ENCODE results near the gene FRRS1. TPM values are rescaled to one million over a fixed set of nuclear protein-coding genes. Genes with fewer than 3 reads are reported as not detected.
A peak's percentile ranks its signal among the peaks of the same experiment; 100 is the strongest.

Gene FRRS1
- total and polyA plus RNA-seq, 12 donors: 0.81 to 26.8 (median 16.5) TPM

GRCh38 chr1:99662539-99663080 is 103.8 kb downstream of the FRRS1 start:
- TF ChIP-seq POLR2A (IDR thresholded peaks at IDR 0.05) (peak in 1 of 2 donors; percentile 47), CTCF (IDR thresholded peaks at IDR 0.05) (no peak)
- H3K36me3 ChIP-seq (replicated peaks in 1 of 2): peaks cover 0 to 3% of the 10 kb centered on the region in 2 donors
- H3K4me3 ChIP-seq: no peak overlapping the region
- intact Hi-C loops (cut with DNase I): no loop called here
- 9 to 20% (median 16%) methylated on average over 3 of the region's 3 CpGs for WGBS, 4 donors
- DNase-seq: peak; percentile 66 to 93 (median 86)
- H3K4me1 ChIP-seq (replicated peaks in 1 of 2): peaks cover 21 to 60% of the 10 kb centered on the region in 2 donors
- H3K27me3 ChIP-seq: no peaks in the 10 kb centered on the region
- H3K27ac ChIP-seq: peak overlapping the region; percentile 48 to 82 (median 70)
- H3K9me3 ChIP-seq (replicated peaks in 1 of 3): no peaks in the 10 kb centered on the region

GRCh38 chr1:99661780-99662179 is 104.7 kb downstream of the FRRS1 start:
- intact Hi-C loops (cut with DNase I): no loop called here
- no peaks in the 10 kb centered on the region for H3K9me3 ChIP-seq (replicated peaks in 1 of 3)
- H3K36me3 ChIP-seq (replicated peaks in 1 of 2): no peaks in the 10 kb centered on the region
- no peak overlapping the region for H3K4me3 ChIP-seq
- no peak for DNase-seq
- H3K4me1 ChIP-seq (replicated peaks in 1 of 2): peaks cover 21 to 67% of the 10 kb centered on the region in 2 donors
- H3K27me3 ChIP-seq: no peaks in the 10 kb centered on the region
- H3K27ac ChIP-seq: peak overlapping the region; percentile 48 to 82 (median 70)
- no peak for TF ChIP-seq POLR2A (IDR thresholded peaks at IDR 0.05)
- no peak for TF ChIP-seq CTCF (IDR thresholded peaks at IDR 0.05)
- WGBS, 4 donors: 42 to 53% (median 51%) methylated on average over 3 of the region's 3 CpGs

GRCh38 chr1:99660496-99660895 is 105.9 kb downstream of the FRRS1 start:
- no peak overlapping the region for H3K4me3 ChIP-seq
- intact Hi-C loops (cut with DNase I): no loop called here
- H3K9me3 ChIP-seq (replicated peaks in 1 of 3): no peaks in the 10 kb centered on the region
- WGBS, 4 donors: 68 to 88% (median 77%) methylated on average over 2 of the region's 2 CpGs
- peak overlapping the region in 3 of 5 donors; percentile 66 to 82 (median 72) for H3K27ac ChIP-seq
- TF ChIP-seq POLR2A (IDR thresholded peaks at IDR 0.05) (no peak), CTCF (IDR thresholded peaks at IDR 0.05) (no peak)
- no peak for DNase-seq
- no peaks in the 10 kb centered on the region for H3K36me3 ChIP-seq (replicated peaks in 1 of 2)
- peaks cover 21 to 65% of the 10 kb centered on the region in 2 donors for H3K4me1 ChIP-seq (replicated peaks in 1 of 2)
- no peaks in the 10 kb centered on the region for H3K27me3 ChIP-seq

- Histone ChIP-seq H3K27me3 (no peaks in the 10 kb centered on the region), H3K36me3 (replicated peaks in 1 of 2) (no peaks in the 10 kb centered on the region), H3K4me3 (no peak overlapping the region), H3K27ac (peak overlapping the region in 3 of 5 donors; percentile 47 to 82 (median 72)), H3K4me1 (replicated peaks in 1 of 2) (peaks cover 21 to 64% of the 10 kb centered on the region in 2 donors), H3K9me3 (replicated peaks in 1 of 3) (no peaks in the 10 kb centered on the region)
- TF ChIP-seq CTCF (IDR thresholded peaks at IDR 0.05) (no peak), POLR2A (IDR thresholded peaks at IDR 0.05) (no peak)
- intact Hi-C loops (cut with DNase I): no loop called here
- 65 to 74% (median 67%) methylated on average over 2 of the region's 2 CpGs for WGBS, 4 donors
- no peak for DNase-seq
Observed at GRCh38 chr1:99659755-99660210, 106.7 kb downstream of the FRRS1 start.

Small RNA genes within 50 kb of the gene (small RNA-seq; reads per million reads assigned to genes)
- gene RF00019 (0 reads per million in 2 donors), gene RNU4-75P (0 reads per million in 2 donors)

Other genes with a start within 250 kb of the FRRS1 start
- 100 to 1,000 TPM in 2 of 9 donors, 10 to 100 TPM in 7; 35.8 to 112 (median 65.0) TPM for gene PALMD, start 120.5 kb downstream of the FRRS1 start, total RNA-seq
- gene PALMD, start 120.5 kb downstream of the FRRS1 start, polyA plus RNA-seq: 100 to 1,000 TPM in 1 of 3 donors, 10 to 100 TPM in 2; 53.6 to 189 (median 67.1) TPM
- 10 to 100 TPM; 11.4 to 27.5 (median 17.6) TPM for gene AGL, start 83.7 kb upstream of the FRRS1 start, total RNA-seq
- 10 to 100 TPM in 1 of 3 donors, 1 to 10 TPM in 2; 4.5 to 11.5 (median 6.1) TPM for gene AGL, start 83.7 kb upstream of the FRRS1 start, polyA plus RNA-seq
- 10 to 100 TPM in 8 of 9 donors, 1 to 10 TPM in 1; 6.3 to 25.9 (median 20.1) TPM for gene SLC35A3, start 203.4 kb upstream of the FRRS1 start, total RNA-seq
- gene SLC35A3, start 203.4 kb upstream of the FRRS1 start, polyA plus RNA-seq: 10 to 100 TPM in 1 of 3 donors, 1 to 10 TPM in 2; 5.2 to 16.6 (median 9.7) TPM

Data from adrenal gland (tissue), 12 donors.